Measurements from ENCODE around the gene OSGIN1. TPM values are rescaled to one million over a fixed set of nuclear protein-coding genes. Genes with fewer than 3 reads are reported as not detected.

Gene OSGIN1
- total RNA-seq, 1 experiment from 2014 or later = 13.9 TPM

DNA sequence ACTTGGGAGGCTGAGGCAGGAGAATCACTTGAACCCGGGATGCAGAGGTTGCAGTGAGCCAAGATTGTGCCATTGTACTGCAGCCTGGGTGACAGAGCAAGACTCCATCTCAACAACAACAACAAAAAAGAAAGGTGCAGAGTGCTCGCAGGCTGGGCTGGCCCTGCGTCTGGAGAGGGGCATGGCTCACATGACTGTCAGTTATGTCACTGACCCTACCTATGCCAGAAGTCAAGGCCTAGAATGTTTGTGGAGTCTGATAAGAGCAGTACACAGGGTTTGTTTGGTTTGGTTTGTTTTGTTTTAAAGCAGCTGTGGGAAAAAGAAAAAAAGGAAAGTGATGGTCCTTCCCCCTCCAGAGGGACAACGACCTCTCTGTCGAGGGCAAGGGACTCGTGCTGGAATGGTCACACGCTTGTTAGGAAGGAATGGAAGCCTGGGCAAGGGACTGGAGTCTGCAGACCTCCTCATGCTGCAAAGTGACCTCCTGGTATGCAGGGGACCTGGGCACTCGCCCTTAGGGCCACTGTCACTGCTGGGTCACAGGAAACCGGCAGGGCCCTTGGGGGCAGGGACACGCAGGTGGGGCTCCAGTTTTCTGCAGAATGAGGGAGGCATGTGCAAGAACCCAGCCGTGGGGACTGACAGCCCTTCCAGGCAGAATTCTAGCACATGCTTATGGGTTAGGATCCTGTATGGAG lies 10.1 kb upstream of the OSGIN1 start:
- Mint-ChIP-seq H3K36me3 (ENCODE audit: insufficient read depth, unreplicated experiment) (peaks cover 6% of the 10 kb centered on the region), H3K4me3 (ENCODE audit: low read depth, unreplicated experiment) (no peak overlapping the region), H3K27ac (ENCODE audit: unreplicated experiment) (no peak overlapping the region), H3K27me3 (ENCODE audit: unreplicated experiment) (no peaks in the 10 kb centered on the region), H3K4me1 (ENCODE audit: low read depth, unreplicated experiment) (peaks cover 9% of the 10 kb centered on the region), H3K9me3 (ENCODE audit: low read depth, unreplicated experiment) (no peaks in the 10 kb centered on the region)
- intact Hi-C loops (cut with micrococcal nuclease; ENCODE audit: unreplicated experiment) = no loop called here
- no TSS peak for BruUV-seq (replicated peaks)
- CTCF ChIA-PET = no interaction called here
- TF ChIP-seq, protein P1, sequence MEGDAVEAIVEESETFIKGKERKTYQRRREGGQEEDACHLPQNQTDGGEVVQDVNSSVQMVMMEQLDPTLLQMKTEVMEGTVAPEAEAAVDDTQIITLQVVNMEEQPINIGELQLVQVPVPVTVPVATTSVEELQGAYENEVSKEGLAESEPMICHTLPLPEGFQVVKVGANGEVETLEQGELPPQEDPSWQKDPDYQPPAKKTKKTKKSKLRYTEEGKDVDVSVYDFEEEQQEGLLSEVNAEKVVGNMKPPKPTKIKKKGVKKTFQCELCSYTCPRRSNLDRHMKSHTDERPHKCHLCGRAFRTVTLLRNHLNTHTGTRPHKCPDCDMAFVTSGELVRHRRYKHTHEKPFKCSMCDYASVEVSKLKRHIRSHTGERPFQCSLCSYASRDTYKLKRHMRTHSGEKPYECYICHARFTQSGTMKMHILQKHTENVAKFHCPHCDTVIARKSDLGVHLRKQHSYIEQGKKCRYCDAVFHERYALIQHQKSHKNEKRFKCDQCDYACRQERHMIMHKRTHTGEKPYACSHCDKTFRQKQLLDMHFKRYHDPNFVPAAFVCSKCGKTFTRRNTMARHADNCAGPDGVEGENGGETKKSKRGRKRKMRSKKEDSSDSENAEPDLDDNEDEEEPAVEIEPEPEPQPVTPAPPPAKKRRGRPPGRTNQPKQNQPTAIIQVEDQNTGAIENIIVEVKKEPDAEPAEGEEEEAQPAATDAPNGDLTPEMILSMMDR (IDR thresholded peaks at IDR 0.05; ENCODE audit: unreplicated experiment) = no peak
- DNase-seq = no peak

DNA sequence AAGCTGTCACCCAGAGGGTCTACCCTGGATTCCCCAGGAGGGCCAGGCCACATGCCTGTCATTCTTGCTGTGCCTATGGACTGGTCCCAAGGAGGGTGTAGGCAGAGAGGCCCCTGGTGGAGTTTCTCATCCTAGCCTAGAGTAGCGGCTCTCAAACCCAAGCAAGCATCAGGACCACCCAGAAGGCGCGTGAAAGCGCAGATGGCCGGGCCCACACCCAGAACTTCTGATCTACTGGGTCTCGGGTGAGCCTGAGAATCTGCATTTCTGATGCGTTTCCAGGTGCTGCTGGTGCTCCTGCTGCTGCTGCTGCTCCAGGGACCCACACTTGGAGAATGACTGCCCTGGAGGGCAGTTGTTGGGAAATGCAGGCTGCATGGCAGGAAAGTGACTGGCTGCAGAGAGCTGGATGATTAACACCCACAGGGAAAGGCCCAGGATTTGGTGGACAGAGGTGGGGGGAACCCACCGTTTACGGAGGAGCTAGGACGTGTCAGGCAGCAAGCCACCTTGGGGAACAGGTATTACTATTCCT lies 9.5 kb upstream of the OSGIN1 start:
- H3K9me3 Mint-ChIP-seq (ENCODE audit: low read depth, unreplicated experiment) = no peaks in the 10 kb centered on the region
- DNase-seq = no peak
- H3K4me1 Mint-ChIP-seq (ENCODE audit: low read depth, unreplicated experiment) = peaks cover 9% of the 10 kb centered on the region
- H3K36me3 Mint-ChIP-seq (ENCODE audit: insufficient read depth, unreplicated experiment) = peaks cover 6% of the 10 kb centered on the region
- no TSS peak for BruUV-seq (replicated peaks)
- intact Hi-C loops (cut with micrococcal nuclease; ENCODE audit: unreplicated experiment) = no loop called here
- H3K27ac Mint-ChIP-seq (ENCODE audit: unreplicated experiment) = no peak overlapping the region
- TF ChIP-seq, protein P1 (IDR thresholded peaks at IDR 0.05; ENCODE audit: unreplicated experiment) = no peak
- no peak overlapping the region for H3K4me3 Mint-ChIP-seq (ENCODE audit: low read depth, unreplicated experiment)
- H3K27me3 Mint-ChIP-seq (ENCODE audit: unreplicated experiment) = no peaks in the 10 kb centered on the region
- CTCF ChIA-PET = no interaction called here

DNA sequence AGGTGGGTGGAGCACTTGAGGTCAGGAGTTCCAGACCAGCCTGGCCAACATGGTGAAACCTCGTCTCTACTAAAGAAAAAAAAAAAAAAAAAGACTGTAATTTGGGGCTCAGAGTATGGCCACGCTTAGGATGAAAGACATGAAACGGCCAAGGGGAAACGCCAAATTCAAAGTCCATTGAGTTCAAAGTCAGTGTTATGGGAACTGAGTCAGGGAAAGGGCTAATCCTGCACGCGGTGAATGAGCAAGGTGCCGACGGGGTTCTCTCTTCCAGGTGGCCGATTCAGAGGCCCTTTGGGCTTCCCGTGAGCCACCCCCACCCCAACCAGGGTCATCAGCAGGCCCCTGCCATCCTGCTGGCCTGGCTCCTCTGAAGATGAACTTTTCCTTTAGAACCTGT lies 7.5 kb upstream of the OSGIN1 start:
- CTCF ChIA-PET = no interaction called here
- H3K9me3 Mint-ChIP-seq (ENCODE audit: low read depth, unreplicated experiment) = no peaks in the 10 kb centered on the region
- BruUV-seq (replicated peaks) = no TSS peak
- no peak overlapping the region for H3K4me3 Mint-ChIP-seq (ENCODE audit: low read depth, unreplicated experiment)
- DNase-seq = no peak
- intact Hi-C loops (cut with micrococcal nuclease; ENCODE audit: unreplicated experiment) = no loop called here
- peaks cover 9% of the 10 kb centered on the region for H3K4me1 Mint-ChIP-seq (ENCODE audit: low read depth, unreplicated experiment)
- TF ChIP-seq, protein P1 (IDR thresholded peaks at IDR 0.05; ENCODE audit: unreplicated experiment) = no peak
- no peak overlapping the region for H3K27ac Mint-ChIP-seq (ENCODE audit: unreplicated experiment)
- peaks cover 8% of the 10 kb centered on the region for H3K36me3 Mint-ChIP-seq (ENCODE audit: insufficient read depth, unreplicated experiment)
- H3K27me3 Mint-ChIP-seq (ENCODE audit: unreplicated experiment) = no peaks in the 10 kb centered on the region

DNA sequence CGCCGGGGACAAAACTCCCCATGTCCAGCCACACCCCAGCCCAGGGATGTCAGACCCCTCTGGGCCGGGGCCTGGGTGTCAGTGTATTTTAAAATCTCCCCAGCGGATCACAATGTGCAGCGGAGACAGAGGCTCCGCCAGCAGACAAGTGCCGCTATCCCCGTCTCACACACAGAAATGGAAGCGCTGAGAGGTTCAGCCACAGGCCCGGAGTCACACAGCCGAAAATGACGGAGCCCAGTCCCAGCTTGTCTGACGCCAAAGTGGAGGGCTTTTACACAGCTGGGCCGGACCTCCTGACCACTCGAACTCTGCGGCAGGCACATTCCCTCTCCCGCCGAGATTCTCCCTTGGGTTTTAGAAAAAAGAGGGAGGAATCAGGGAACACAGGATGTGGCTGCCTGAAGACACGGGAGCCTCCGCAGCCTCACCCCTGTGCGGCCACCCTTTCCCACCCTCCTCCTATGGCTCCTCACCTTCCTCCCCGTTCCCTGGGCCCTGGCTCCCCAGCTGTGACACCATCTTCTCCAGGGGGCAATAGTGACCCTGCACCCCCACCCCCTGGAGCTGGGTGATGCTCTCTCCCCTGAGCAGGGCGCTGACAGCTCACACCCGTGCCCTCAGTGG lies 6.8 kb upstream of the OSGIN1 start:
- intact Hi-C loops (cut with micrococcal nuclease; ENCODE audit: unreplicated experiment) = no loop called here
- Mint-ChIP-seq H3K36me3 (ENCODE audit: insufficient read depth, unreplicated experiment) (peaks cover 6% of the 10 kb centered on the region), H3K9me3 (ENCODE audit: low read depth, unreplicated experiment) (no peaks in the 10 kb centered on the region), H3K4me3 (ENCODE audit: low read depth, unreplicated experiment) (no peak overlapping the region), H3K27ac (ENCODE audit: unreplicated experiment) (no peak overlapping the region), H3K4me1 (ENCODE audit: low read depth, unreplicated experiment) (peaks cover 9% of the 10 kb centered on the region), H3K27me3 (ENCODE audit: unreplicated experiment) (no peaks in the 10 kb centered on the region)
- BruUV-seq (replicated peaks) = no TSS peak
- no peak for DNase-seq
- CTCF ChIA-PET = interaction anchor here (0.6 kb wide), 1 partner anchor 955 kb away, joined by 5 read pairs; no protein-coding TSS in a partner anchor
- TF ChIP-seq, protein P1 (IDR thresholded peaks at IDR 0.05; ENCODE audit: unreplicated experiment) = no peak
